GM20431 (cell line): Measurements from ENCODE around the gene HMGCS2.
"Not testable (repeated sequence)": the region's sequence is repeated elsewhere in the genome, so short reads cannot be mapped to it uniquely, and the experiment has no call there.

Experiments used
- in situ Hi-C: fragments of 300-500 bp; cut with MseI, MboI; formaldehyde crosslinking; loops from one replicate; pipeline ENCODE4 v1.15.0; 2020; ENCODE audit warnings: low sequenced_read_pairs; ENCODE audit not compliant: unreplicated experiment

The HMGCS2 gene

GRCh38 chr1:119711356-119711803 lies 57.3 kb downstream of the HMGCS2 start:
- in situ Hi-C loops: not testable (repeated sequence)

DNA sequence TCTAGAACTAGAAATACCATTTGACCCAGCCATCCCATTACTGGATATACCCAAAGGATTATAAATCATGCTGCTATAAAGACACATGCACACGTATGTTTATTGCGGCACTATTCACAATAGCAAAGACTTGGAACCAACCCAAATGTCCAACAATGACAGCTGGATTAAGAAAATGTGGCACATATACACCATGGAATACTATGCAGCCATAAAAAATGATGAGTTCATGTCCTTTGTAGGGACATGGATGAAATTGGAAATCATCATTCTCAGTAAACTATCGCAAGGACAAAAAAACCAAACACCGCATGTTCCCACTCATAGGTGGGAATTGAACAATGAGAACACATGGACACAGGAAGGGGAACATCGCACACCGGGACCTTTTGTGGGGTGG lies 62.1 kb downstream of the HMGCS2 start:
- in situ Hi-C loops: not testable (repeated sequence)

DNA sequence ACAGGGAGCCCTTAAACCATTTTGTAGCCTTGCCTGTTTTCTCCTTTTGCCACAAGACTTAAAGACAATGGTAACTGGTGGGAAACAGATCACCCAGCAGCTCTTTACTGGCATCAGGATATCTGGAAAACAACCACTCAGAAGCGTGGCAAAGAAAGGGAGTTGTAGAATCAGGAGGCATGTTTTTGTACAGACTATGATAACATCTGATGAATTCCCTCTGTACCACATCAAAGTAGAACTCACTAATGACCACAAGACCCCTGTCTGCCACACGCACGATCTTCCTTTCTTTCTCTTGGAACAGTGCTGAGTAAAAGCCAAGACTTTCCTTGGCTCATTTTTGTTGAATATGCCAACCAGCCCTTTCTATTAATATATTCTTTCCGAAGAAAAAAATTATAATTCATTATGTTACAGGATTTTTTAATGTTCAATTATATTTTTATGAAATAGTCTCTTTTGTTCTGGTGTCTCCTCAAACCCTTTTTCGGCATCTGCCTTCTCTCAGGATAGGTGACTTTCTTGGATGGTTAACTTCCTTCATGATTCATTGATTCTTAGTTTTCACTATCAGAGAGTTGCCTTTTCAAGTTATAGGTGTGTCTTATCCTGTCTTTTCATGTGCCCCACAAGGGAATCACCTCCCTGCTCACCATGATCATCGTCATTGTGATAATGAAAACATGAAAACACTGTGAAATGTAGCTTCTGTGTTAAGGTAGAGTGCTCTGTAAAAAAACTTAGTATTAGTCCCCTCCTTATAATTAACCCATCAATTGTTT lies 64.8 kb downstream of the HMGCS2 start:
- in situ Hi-C loops: no loop called here

- in situ Hi-C loops: no loop called here
Observed at GRCh38 chr1:119702384-119702783, 66.3 kb downstream of the HMGCS2 start.

DNA sequence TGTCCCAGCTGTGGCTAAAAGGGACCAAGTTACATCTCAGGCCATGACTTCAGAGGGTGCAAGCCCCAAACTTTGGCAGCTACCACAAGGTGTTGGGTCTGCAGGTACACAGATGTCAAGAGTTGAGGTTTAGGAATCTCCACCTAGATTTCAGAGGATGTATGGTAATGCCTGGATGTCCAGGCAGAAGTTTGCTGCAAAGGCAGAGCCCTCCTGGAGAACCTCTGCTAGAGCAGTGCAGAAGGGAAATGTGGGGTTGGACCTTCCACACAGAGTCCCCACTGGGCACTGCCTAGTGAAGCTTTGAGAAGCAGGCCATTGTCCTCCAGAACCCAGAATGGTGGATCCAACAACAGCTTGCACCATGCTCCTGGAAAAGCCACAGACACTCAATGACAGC lies 67.0 kb downstream of the HMGCS2 start:
- in situ Hi-C loops: no loop called here

DNA sequence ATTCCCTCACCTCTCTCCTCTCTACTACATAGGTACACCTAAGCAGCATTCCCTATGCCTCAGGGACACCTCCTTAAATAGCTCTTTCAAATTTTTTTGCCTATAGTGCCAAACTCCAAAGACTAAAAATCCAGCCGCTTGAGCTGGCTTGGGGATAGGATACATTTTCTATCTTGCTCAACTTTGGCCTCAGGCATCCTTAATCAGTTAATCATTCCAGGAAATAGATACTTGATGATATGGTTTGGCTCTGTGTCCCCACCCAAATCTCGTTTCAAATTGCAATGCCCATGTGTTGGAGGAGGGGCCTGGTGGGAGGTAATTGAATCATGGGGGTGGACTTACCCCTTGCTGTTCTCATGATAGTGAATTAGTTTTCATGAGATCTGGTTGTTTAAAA lies 68.4 kb downstream of the HMGCS2 start:
- in situ Hi-C loops: no loop called here
